Activated T-cell treated with anti-CD3 and anti-CD28 coated beads, Interleukin-2, amount 50 U/mL, for 24 hours (primary cell): ENCODE data around the gene DMD.

Source experiments
- DNase-seq: peaks from one replicate; pipeline ENCODE4 v3.0.0-alpha.2; 2020
- H3K27ac Mint-ChIP-seq: 2 replicates; pipeline ENCODE4 v1.8.0; 2020; ENCODE audit warnings: mild to moderate bottlenecking, mixed read lengths
- H3K27me3 Mint-ChIP-seq: 2 replicates; pipeline ENCODE4 v1.8.0; 2020; ENCODE audit warnings: mixed read lengths
- H3K36me3 Mint-ChIP-seq: 2 replicates; pipeline ENCODE4 v1.8.0; 2020; ENCODE audit warnings: low read depth, mixed read lengths
- H3K4me1 Mint-ChIP-seq: 2 replicates; pipeline ENCODE4 v1.8.0; 2020; ENCODE audit warnings: low read depth, mixed read lengths
- H3K4me3 Mint-ChIP-seq: 2 replicates; pipeline ENCODE4 v1.8.0; 2020; ENCODE audit warnings: mild to moderate bottlenecking, moderate library complexity, mixed read lengths
- H3K9me3 Mint-ChIP-seq: 2 replicates; pipeline ENCODE4 v1.8.0; 2020; ENCODE audit warnings: mixed read lengths

DMD gene

DNA sequence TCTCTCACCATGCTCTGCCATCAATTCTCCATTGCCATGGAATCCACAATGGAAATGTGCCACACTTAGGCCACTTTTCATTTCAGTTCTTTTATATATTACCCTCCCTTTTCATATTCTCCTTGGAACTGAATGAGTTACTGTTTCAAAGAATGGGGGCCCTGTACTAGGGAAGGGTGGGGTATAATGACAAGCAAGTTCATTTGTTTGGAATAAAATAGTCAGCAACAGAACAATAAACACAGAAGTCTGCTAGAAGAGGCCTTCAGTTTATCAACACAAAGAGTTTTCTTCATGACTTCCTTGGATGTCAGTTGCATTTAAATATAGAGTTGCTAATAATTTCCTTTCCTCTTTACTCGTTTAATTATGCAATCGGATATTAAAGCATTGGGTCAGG lies 1661.2 kb downstream of the DMD start:
- Mint-ChIP-seq H3K9me3 (no peaks in the 10 kb centered on the region), H3K4me1 (no peaks in the 10 kb centered on the region), H3K27me3 (peaks cover 15% of the 10 kb centered on the region), H3K36me3 (no peaks in the 10 kb centered on the region), H3K4me3 (no peak overlapping the region), H3K27ac (no peak overlapping the region)
- no peak for DNase-seq

DNA sequence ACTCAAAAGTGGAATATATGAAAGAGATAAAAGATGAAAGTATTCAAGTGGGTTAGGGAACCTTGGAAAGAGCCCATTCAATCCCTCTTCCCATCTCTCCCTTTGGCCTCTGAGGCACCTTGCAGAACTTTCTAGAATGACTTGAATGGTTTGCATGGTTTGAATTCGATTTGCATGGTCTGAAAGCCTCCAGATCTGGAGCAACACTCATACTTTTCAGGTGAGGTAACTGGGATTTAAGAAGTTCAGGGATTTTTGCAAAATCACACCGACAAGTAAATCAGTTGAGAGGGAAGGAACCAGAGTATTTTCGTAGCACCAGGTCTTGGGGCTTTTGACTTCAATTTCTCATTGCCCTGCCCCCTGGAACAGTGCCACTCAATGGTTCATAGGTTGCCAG lies 1663.5 kb downstream of the DMD start:
- H3K4me3 Mint-ChIP-seq, result no peak overlapping the region
- DNase-seq, result no peak
- no peaks in the 10 kb centered on the region for H3K4me1 Mint-ChIP-seq
- H3K36me3 Mint-ChIP-seq, result no peaks in the 10 kb centered on the region
- peaks cover 15% of the 10 kb centered on the region for H3K27me3 Mint-ChIP-seq
- no peaks in the 10 kb centered on the region for H3K9me3 Mint-ChIP-seq
- no peak overlapping the region for H3K27ac Mint-ChIP-seq

DNA sequence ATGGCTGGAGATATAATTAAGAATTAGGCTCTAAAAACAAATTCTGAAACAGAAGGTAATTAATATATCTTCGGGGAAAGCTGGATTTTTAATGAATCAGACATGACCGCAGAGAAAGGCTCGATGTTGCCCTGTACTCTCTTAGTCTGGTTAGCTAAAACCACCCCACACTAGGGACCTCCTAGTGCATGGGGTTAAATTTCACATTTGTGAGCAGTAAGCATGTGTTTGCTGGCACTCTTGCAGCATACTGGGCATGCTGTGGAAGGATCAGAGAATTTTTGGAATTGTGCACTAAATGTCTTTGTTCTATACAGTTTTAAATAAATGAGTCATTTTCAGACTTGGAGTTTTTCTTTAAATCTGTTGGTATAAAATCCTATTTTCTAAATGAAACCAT lies 1663.9 kb downstream of the DMD start:
- Mint-ChIP-seq H3K4me3 (no peak overlapping the region), H3K36me3 (no peaks in the 10 kb centered on the region), H3K4me1 (no peaks in the 10 kb centered on the region), H3K9me3 (no peaks in the 10 kb centered on the region), H3K27ac (no peak overlapping the region), H3K27me3 (peaks cover 15% of the 10 kb centered on the region)
- DNase-seq, result no peak

DNA sequence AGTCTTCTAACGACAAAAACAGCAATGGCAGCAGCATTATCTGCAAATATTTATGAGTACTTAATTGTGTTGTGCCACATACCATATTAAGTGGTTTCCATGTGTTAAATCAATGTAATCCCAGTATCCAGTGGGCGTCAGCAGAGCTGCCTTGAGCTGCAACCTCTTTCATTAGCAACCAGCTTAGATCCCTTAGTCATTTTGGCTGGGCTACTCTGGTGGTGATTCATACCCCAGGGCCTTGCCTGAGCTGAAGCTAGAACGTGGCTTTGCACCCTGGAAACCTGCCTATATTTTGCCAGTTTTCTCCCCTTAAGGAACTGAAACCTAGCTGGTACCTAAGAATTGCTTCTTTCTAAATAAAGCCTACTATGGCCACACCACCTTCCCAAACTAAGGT lies 1665.2 kb downstream of the DMD start:
- DNase-seq, result no peak
- no peaks in the 10 kb centered on the region for H3K4me1 Mint-ChIP-seq
- no peaks in the 10 kb centered on the region for H3K9me3 Mint-ChIP-seq
- H3K36me3 Mint-ChIP-seq, result no peaks in the 10 kb centered on the region
- H3K27ac Mint-ChIP-seq, result no peak overlapping the region
- no peak overlapping the region for H3K4me3 Mint-ChIP-seq
- H3K27me3 Mint-ChIP-seq, result peaks cover 8% of the 10 kb centered on the region

DNA sequence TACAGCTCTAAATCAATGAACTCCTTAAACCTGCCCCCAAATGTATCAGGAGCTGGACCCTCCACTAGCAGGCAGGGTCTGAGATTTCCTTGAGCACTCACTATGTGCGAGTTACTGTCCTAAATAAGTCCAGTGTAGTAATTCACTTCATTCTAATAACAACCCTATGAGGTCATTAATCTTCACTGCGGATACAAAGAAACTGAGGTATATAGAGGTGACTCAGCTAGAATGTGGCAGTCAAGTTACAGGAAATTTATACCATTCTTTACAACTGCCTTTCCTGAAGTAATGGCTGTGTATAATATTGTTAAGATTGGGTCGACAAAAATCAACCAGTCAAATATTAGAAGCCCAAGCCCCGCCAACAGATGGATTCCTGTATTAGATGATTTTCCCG lies 1665.6 kb downstream of the DMD start:
- Mint-ChIP-seq H3K4me1 (no peaks in the 10 kb centered on the region), H3K36me3 (no peaks in the 10 kb centered on the region), H3K4me3 (no peak overlapping the region), H3K9me3 (no peaks in the 10 kb centered on the region), H3K27me3 (peaks cover 8% of the 10 kb centered on the region), H3K27ac (no peak overlapping the region)
- no peak for DNase-seq

DNA sequence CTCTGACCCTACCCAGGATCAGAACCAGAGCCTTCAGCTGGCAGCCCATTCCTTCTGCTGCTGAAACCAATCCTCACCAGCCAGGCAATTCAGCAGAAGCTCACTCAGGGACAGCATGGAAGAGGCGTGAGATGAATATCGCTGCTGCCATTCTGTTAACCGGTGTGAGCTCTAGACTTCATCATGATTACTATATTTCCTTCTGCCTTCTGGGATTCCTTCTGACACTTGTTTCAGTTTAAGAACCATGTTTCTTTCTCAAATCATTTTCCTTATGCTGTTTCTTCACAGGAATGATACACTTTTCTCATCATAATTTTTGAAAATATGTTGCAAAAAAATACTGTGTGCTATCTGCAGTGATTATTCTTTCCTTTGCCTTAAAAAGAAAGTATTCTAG lies 1666.2 kb downstream of the DMD start:
- no peaks in the 10 kb centered on the region for H3K36me3 Mint-ChIP-seq
- no peak overlapping the region for H3K4me3 Mint-ChIP-seq
- peaks cover 8% of the 10 kb centered on the region for H3K27me3 Mint-ChIP-seq
- H3K9me3 Mint-ChIP-seq, result no peaks in the 10 kb centered on the region
- no peak overlapping the region for H3K27ac Mint-ChIP-seq
- no peak for DNase-seq
- no peaks in the 10 kb centered on the region for H3K4me1 Mint-ChIP-seq

DNA sequence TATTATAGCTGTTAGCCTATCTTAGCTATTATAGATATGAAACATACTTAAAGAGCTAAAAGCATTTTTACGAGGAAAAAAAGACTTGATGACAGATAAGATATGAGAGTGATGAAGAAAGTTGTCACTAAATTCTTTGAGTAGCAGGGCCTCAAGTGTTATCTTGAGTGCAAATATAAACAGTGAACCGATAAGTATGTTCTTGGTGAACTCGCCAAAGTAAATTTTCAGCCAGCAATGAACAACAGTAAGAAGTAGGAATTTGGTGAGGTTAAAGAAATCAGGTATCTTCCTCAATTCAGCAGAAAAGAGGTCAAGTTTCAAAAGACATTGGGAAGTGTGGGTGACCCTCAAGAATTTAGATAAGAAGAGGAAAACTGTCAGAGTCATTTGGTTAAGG lies 1667.7 kb downstream of the DMD start:
- Mint-ChIP-seq H3K4me1 (no peaks in the 10 kb centered on the region), H3K9me3 (no peaks in the 10 kb centered on the region), H3K27me3 (peaks cover 8% of the 10 kb centered on the region), H3K36me3 (no peaks in the 10 kb centered on the region), H3K4me3 (no peak overlapping the region), H3K27ac (no peak overlapping the region)
- DNase-seq, result no peak

DNA sequence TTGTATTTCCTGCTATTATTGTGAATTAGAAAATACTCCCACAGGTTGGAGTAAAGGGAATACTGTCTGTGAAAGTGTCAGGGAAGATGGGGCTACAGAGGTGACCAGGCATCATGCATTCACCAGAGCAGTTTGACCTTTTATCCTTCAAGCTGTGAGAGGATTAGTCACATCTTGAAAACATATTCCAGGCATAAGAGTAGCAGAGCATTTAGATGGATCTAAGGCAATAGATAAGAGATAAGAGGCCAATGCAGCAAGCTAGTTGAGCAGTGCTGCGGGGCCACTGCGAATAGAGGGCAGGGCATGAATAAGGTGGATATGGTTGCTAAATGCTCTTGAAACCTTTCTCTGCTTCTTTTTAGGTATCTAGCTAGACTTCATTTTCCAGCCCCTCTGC lies 1668.8 kb downstream of the DMD start:
- H3K4me3 Mint-ChIP-seq, result no peak overlapping the region
- peaks cover 8% of the 10 kb centered on the region for H3K27me3 Mint-ChIP-seq
- H3K9me3 Mint-ChIP-seq, result no peaks in the 10 kb centered on the region
- DNase-seq, result no peak
- H3K27ac Mint-ChIP-seq, result no peak overlapping the region
- H3K36me3 Mint-ChIP-seq, result no peaks in the 10 kb centered on the region
- H3K4me1 Mint-ChIP-seq, result no peaks in the 10 kb centered on the region

DNA sequence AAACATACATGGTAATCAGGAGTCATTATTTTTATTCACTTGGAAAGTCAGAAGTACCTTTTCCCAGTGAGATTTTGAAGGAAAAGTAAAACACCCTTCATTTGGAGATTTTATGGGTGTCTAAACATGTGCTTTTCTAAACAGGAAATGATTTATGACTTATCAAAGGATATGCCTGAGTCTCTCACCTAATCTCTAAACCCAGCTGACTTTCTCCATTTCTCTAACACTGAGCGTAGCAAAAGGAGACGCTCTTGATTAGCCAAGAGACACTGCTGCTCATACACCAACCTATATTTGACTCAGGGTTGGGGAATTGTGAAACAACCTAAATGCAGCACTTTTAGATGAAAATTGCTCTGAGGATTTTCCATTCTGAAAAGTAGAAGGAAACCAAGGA lies 1671.0 kb downstream of the DMD start:
- no peaks in the 10 kb centered on the region for H3K27me3 Mint-ChIP-seq
- no peak overlapping the region for H3K4me3 Mint-ChIP-seq
- H3K36me3 Mint-ChIP-seq, result no peaks in the 10 kb centered on the region
- H3K9me3 Mint-ChIP-seq, result no peaks in the 10 kb centered on the region
- no peak overlapping the region for H3K27ac Mint-ChIP-seq
- DNase-seq, result no peak
- H3K4me1 Mint-ChIP-seq, result no peaks in the 10 kb centered on the region

DNA sequence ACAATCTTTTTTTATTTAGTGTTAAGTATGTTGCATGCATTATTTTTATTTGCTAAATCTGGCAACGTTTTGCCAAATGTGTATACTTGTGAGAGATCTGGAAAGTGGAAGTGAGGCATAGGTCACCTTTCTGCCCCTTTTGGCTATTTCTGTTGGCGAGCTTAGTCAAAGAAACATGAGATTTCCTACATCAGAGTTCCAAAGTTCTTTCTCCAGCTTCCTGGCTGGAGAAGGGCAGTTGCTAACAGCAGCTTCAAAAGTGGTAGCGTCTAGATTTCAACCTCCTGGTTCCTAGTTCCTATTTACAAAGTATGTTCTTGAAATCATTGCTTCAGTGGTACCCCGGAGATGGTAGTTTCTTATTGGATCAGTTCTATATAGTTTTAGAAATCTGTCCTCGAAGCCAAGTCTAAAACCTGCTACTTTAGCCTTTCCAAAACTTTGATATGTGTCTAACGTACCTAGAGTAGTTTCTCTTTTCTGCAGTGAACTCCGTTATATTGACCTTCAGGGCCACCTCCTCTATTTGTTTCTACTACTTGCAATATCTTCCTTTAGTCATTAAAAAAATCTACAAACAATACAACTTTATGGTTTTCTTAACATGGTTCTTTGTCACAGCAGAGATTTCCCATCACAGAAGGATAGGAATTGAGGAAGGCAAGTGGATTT lies 1683.8 kb downstream of the DMD start:
- H3K27me3 Mint-ChIP-seq, result peaks cover 6% of the 10 kb centered on the region
- H3K4me3 Mint-ChIP-seq, result no peak overlapping the region
- no peak for DNase-seq
- H3K4me1 Mint-ChIP-seq, result no peaks in the 10 kb centered on the region
- H3K36me3 Mint-ChIP-seq, result no peaks in the 10 kb centered on the region
- no peak overlapping the region for H3K27ac Mint-ChIP-seq
- peaks cover 2% of the 10 kb centered on the region for H3K9me3 Mint-ChIP-seq

DNA sequence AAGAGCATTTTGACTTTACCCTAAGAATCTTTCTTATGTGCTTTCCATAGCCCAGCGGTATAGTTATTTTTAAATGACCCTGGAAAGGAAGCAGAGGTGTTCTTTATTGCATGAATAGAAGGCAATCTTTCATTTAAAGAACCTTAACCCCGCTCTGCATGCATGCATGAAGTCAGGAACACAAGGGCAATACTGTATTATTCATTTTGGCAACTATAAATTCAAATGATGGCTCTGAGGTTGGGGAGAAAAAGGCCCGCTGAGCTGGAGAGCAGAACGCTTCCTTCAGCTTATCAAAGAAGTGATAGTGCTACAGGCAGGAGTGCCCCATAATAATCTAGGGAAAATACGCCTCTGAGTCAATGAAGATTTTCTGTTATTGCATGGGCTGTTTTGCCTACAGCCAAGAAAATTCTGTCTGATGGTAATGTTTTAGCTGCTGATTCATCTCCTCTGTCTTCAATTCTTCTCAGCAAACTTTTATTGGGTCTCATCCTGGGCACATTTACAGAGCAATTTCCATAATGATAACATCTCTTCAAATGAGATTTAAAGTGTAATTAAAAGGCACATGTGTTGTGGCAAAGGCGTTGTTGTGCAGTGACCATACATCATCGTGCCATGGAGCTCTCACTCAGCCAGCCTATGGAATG lies 1687.3 kb downstream of the DMD start:
- Mint-ChIP-seq H3K27me3 (peaks cover 8% of the 10 kb centered on the region), H3K36me3 (no peaks in the 10 kb centered on the region), H3K9me3 (no peaks in the 10 kb centered on the region), H3K27ac (no peak overlapping the region), H3K4me3 (no peak overlapping the region), H3K4me1 (no peaks in the 10 kb centered on the region)
- DNase-seq, result no peak

DNA sequence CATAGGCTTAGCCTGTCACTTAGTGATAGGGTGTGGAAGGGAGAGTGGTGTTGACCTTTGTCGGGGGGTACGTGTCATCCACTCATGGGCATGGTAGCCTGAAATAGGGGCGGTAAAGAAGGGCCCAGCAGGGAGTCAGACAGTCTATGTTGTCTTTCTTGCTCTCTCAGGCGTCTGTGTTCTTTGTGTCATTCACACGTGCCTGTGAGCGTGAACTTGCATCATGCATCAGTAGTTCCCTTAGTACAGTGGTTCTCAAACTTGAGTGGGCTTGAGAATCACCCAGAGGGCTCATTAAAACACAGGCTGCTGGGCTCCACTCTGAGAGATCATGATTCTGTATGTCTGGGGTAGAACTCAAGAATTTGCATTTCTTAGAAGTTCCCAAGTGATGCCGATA lies 1688.6 kb downstream of the DMD start:
- H3K27me3 Mint-ChIP-seq, result peaks cover 7% of the 10 kb centered on the region
- H3K36me3 Mint-ChIP-seq, result no peaks in the 10 kb centered on the region
- H3K27ac Mint-ChIP-seq, result no peak overlapping the region
- H3K4me3 Mint-ChIP-seq, result no peak overlapping the region
- no peak for DNase-seq
- no peaks in the 10 kb centered on the region for H3K9me3 Mint-ChIP-seq
- no peaks in the 10 kb centered on the region for H3K4me1 Mint-ChIP-seq

DNA sequence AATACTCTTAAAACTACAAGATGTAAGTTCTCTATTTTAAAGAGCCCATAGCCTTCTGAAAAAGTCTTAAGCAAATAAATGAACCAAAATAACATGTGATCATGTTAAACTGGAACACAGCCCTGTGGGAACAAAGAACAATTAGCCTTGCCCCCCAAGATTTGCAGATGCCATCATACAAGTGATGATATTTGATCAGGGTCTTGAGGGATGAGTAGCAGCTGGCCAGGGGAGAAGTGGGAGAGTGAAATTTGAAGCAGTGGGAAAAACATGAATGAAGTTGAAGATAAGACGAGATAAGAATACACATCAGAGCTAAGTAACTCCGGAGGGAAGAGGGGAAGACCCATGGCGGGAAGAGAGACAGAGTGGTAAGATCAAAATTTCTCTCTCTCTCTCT lies 1689.4 kb downstream of the DMD start:
- no peaks in the 10 kb centered on the region for H3K4me1 Mint-ChIP-seq
- no peak overlapping the region for H3K27ac Mint-ChIP-seq
- no peak for DNase-seq
- H3K27me3 Mint-ChIP-seq, result peaks cover 6% of the 10 kb centered on the region
- no peaks in the 10 kb centered on the region for H3K36me3 Mint-ChIP-seq
- no peaks in the 10 kb centered on the region for H3K9me3 Mint-ChIP-seq
- no peak overlapping the region for H3K4me3 Mint-ChIP-seq

DNA sequence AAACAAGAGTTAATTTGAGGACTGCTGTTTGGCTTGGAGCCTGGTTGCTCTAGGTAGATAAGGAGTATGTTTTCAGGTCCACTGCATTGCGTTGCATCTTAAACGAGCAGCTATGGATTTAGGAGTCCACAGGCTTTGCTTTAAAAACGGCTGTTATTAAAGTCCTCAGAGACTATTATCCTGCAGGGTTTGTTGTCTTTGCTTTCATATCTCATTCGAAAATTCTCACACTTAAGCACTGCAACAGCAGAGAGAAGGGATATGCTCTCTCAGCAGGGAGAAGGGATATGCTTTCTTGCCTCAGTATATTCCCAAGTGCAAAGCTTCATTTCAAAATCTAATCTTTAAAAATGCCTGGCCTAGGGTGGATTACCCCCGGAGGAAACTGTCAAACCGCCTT lies 1694.8 kb downstream of the DMD start:
- no peaks in the 10 kb centered on the region for H3K9me3 Mint-ChIP-seq
- H3K27me3 Mint-ChIP-seq, result peaks cover 19% of the 10 kb centered on the region
- no peaks in the 10 kb centered on the region for H3K36me3 Mint-ChIP-seq
- DNase-seq, result no peak
- no peak overlapping the region for H3K27ac Mint-ChIP-seq
- H3K4me3 Mint-ChIP-seq, result no peak overlapping the region
- no peaks in the 10 kb centered on the region for H3K4me1 Mint-ChIP-seq

DNA sequence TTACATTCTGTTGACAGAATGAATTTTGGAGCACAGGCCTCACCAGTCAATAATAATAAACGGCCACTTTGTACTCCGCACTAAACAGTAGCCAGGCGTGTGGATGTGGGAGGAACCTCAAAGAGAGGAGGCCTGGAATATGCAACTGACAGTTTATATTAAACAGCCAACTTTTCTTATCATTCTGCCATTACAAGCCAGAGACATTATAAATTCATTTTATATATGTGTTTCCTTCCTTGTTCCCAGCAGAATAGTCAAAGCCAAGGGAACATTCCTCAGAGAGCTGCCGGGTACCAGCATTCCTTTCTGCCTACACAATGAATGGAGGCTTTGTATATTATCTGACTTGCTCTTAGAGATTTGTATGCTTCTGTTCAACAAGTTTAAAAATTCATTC lies 1703.0 kb downstream of the DMD start:
- Mint-ChIP-seq H3K27me3 (peaks cover 5% of the 10 kb centered on the region), H3K4me1 (no peaks in the 10 kb centered on the region), H3K4me3 (no peak overlapping the region), H3K27ac (no peak overlapping the region), H3K36me3 (no peaks in the 10 kb centered on the region), H3K9me3 (no peaks in the 10 kb centered on the region)
- no peak for DNase-seq

DNA sequence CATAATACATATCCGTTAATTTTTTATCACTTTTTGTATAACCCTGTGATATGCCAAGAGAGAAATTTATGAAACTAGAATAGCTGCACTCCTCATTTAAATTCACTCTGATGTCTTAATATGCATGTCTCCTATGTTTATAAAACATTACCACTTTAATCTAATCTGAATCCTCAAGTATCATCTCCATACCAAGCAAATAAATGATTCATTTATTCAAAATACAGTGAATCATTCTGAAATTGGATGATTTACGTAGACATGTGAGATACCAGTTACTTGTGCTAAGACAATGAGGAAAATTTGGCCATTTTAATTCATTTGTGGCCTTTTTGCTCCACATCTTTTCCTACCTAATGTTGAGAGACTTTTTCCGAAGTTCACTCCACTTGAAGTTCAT lies 1704.4 kb downstream of the DMD start:
- Mint-ChIP-seq H3K36me3 (no peaks in the 10 kb centered on the region), H3K4me1 (no peaks in the 10 kb centered on the region), H3K4me3 (no peak overlapping the region), H3K27ac (no peak overlapping the region), H3K27me3 (peaks cover 4% of the 10 kb centered on the region), H3K9me3 (no peaks in the 10 kb centered on the region)
- no peak for DNase-seq
